Breast epithelium (tissue), 3 donors: ENCODE data around the gene PSAP.

Experiments
- CTCF ChIP-seq, 3 donors: fragments of 450-650 bp; IDR thresholded peaks; one replicate each; pipeline ENCODE4 v1.5.1; 2016 to 2017; ENCODE audit warnings: antibody characterized with exemption in 3 of 3, mild to moderate bottlenecking in 3 of 3, moderate library complexity in 3 of 3
- POLR2AphosphoS5 ChIP-seq, 3 donors: sonication (generic); formaldehyde crosslinking; IDR thresholded peaks; one replicate each; pipeline ENCODE4 v1.6.1; 2017; ENCODE audit warnings: antibody characterized with exemption in 3 of 3

GRCh38 chr10:71828702-71829101 is 22.3 kb downstream of the PSAP start:
- TF ChIP-seq POLR2AphosphoS5 (IDR thresholded peaks at IDR 0.05): no peak
- TF ChIP-seq CTCF (IDR thresholded peaks at IDR 0.05): no peak
